IPS DF 19.7 (cell line): ENCODE results near the gene MRPL41.
A peak's percentile ranks its signal among the peaks of the same experiment; 100 is the strongest.
"Not testable (repeated sequence)": the region's sequence is repeated elsewhere in the genome, so short reads cannot be mapped to it uniquely, and the experiment has no call there.

Experiments
- DNase-seq: peaks from one replicate; pipeline ENCODE4 v3.0.0-alpha.2; 2013; ENCODE audit warnings: low read depth, low spot score

Gene MRPL41

GRCh38 chr9:137521405-137521985, 30.2 kb upstream of the MRPL41 start:
- DNase-seq, result no peak

GRCh38 chr9:137522746-137523455, 28.8 kb upstream of the MRPL41 start:
- no peak for DNase-seq

- no peak for DNase-seq
Measured at GRCh38 chr9:137524161-137524980, 27.3 kb upstream of the MRPL41 start.

- DNase-seq, result no peak
Measured at GRCh38 chr9:137524981-137525317, 26.7 kb upstream of the MRPL41 start.

- DNase-seq, result no peak
Measured at GRCh38 chr9:137530331-137530730, 21.3 kb upstream of the MRPL41 start.

GRCh38 chr9:137531099-137531765, 20.4 kb upstream of the MRPL41 start:
- DNase-seq, result no peak

GRCh38 chr9:137532891-137533468, 18.7 kb upstream of the MRPL41 start:
- DNase-seq, result not testable (repeated sequence)

GRCh38 chr9:137534256-137535119, 17.2 kb upstream of the MRPL41 start:
- peak; percentile 40 for DNase-seq

GRCh38 chr9:137535120-137535428, 16.6 kb upstream of the MRPL41 start:
- no peak for DNase-seq

- not testable (repeated sequence) for DNase-seq
Measured at GRCh38 chr9:137536594-137537131, 15.0 kb upstream of the MRPL41 start.

- no peak for DNase-seq
Measured at GRCh38 chr9:137538058-137538457, 13.6 kb upstream of the MRPL41 start.

GRCh38 chr9:137540536-137540935, 11.1 kb upstream of the MRPL41 start:
- DNase-seq, result no peak

GRCh38 chr9:137542486-137542885, 9.2 kb upstream of the MRPL41 start:
- no peak for DNase-seq

- no peak for DNase-seq
Measured at GRCh38 chr9:137543237-137543963, 8.3 kb upstream of the MRPL41 start.

- no peak for DNase-seq
Measured at GRCh38 chr9:137544176-137544760, 7.4 kb upstream of the MRPL41 start.

- no peak for DNase-seq
Measured at GRCh38 chr9:137545123-137545522, 6.6 kb upstream of the MRPL41 start.

- DNase-seq, result no peak
Measured at GRCh38 chr9:137547687-137548543, 3.8 kb upstream of the MRPL41 start.

GRCh38 chr9:137550231-137550621, 1.5 kb upstream of the MRPL41 start, which contains the start of gene PNPLA7:
TSS of gene PNPLA7 (minus strand) at chr9:137550402. CDS start at chr9:137550197, 205 bp downstream.
- no peak for DNase-seq

GRCh38 chr9:137550958-137551263, 768 bp upstream of the MRPL41 start:
- DNase-seq, result not testable (repeated sequence)
